OCI-LY3 (cell line): ENCODE measurements around the gene OPTC.

Experiments used
- EZH2phosphoT487 ChIP-seq: fragments of 200-600 bp; shearing (Covaris generic); IDR thresholded peaks from 2 replicates; pipeline ENCODE4 v1.6.1; 2018; ENCODE audit warnings: antibody characterized with exemption, mixed run types, low read depth
- TF ChIP-seq, protein P1 (sequence below): fragments of 200-600, 300-600 bp; sonication (generic); IDR thresholded peaks from 2 replicates; pipeline ENCODE4 v1.5.1; 2014; ENCODE audit warnings: antibody characterized with exemption, low read length, low read depth

- TF ChIP-seq, protein P1, sequence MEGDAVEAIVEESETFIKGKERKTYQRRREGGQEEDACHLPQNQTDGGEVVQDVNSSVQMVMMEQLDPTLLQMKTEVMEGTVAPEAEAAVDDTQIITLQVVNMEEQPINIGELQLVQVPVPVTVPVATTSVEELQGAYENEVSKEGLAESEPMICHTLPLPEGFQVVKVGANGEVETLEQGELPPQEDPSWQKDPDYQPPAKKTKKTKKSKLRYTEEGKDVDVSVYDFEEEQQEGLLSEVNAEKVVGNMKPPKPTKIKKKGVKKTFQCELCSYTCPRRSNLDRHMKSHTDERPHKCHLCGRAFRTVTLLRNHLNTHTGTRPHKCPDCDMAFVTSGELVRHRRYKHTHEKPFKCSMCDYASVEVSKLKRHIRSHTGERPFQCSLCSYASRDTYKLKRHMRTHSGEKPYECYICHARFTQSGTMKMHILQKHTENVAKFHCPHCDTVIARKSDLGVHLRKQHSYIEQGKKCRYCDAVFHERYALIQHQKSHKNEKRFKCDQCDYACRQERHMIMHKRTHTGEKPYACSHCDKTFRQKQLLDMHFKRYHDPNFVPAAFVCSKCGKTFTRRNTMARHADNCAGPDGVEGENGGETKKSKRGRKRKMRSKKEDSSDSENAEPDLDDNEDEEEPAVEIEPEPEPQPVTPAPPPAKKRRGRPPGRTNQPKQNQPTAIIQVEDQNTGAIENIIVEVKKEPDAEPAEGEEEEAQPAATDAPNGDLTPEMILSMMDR: no peak
- TF ChIP-seq EZH2phosphoT487: no peak
Measured at GRCh38 chr1:203551550-203551949, 57.6 kb downstream of the OPTC start.
